Neutrophil (primary cell): ENCODE results near the gene ZNF18.
A peak's percentile ranks its signal among the peaks of the same experiment; 100 is the strongest.

ENCODE experiments used
- H3K27ac ChIP-seq: fragments of 200-600 bp; sonication (generic); 2 replicates; pipeline ENCODE4 v1.5.1; 2016; ENCODE audit warnings: mild to moderate bottlenecking, moderate library complexity
- H3K27me3 ChIP-seq: fragments of 200-600 bp; sonication (generic); 2 replicates; pipeline ENCODE4 v1.6.0; 2016; ENCODE audit warnings: mild to moderate bottlenecking
- H3K36me3 ChIP-seq: fragments of 200-600 bp; sonication (generic); 2 replicates; pipeline ENCODE4 v1.5.1; 2017
- H3K4me1 ChIP-seq, 2 experiments: fragments of 200-600 bp in 1 of 2; sonication (generic) in 1 of 2; 1 replicate in 1 of 2; 2 replicates in 1 of 2; pipeline versions ENCODE4 v1.5.1 to v1.6.1; 2013 to 2016; ENCODE audit warnings: low read depth in 1 of 2, low read length in 1 of 2, mild to moderate bottlenecking in 1 of 2, moderate library complexity in 1 of 2; ENCODE audit not compliant: control insufficient read depth in 1 of 2, insufficient read depth in 1 of 2
- H3K4me3 ChIP-seq, 2 experiments: fragments of 200-600 bp in 1 of 2; sonication (generic) in 1 of 2; 1 replicate in 1 of 2; 2 replicates in 1 of 2; pipeline ENCODE4 v1.5.1; 2013 to 2016; ENCODE audit warnings: low read depth in 1 of 2, low read length in 1 of 2, mild to moderate bottlenecking in 1 of 2, moderate library complexity in 1 of 2
- H3K9me3 ChIP-seq: fragments of 200-600 bp; sonication (generic); 2 replicates; pipeline ENCODE4 v1.5.1; 2016
- CTCF ChIP-seq: fragments of 200-600 bp; sonication (generic); IDR thresholded peaks from 2 replicates; pipeline ENCODE4 v1.5.1; 2016; ENCODE audit warnings: antibody characterized with exemption

Gene ZNF18

GRCh38 chr17:12022310-12022709, 25.0 kb upstream of the ZNF18 start:
- Histone ChIP-seq H3K4me1 (peaks cover 20 to 21% of the 10 kb centered on the region in 2 experiments), H3K27me3 (peaks cover 26% of the 10 kb centered on the region), H3K4me3 (peak overlapping the region; percentile 72 to 82), H3K27ac (no peak overlapping the region), H3K9me3 (no peaks in the 10 kb centered on the region), H3K36me3 (no peaks in the 10 kb centered on the region)
- TF ChIP-seq CTCF: no peak

GRCh38 chr17:12021623-12022140, 24.4 kb upstream of the ZNF18 start:
- no peaks in the 10 kb centered on the region for H3K9me3 ChIP-seq
- H3K4me1 ChIP-seq: peaks cover 20 to 21% of the 10 kb centered on the region in 2 experiments
- H3K4me3 ChIP-seq: peak overlapping the region; percentile 72 to 82
- no peak overlapping the region for H3K27ac ChIP-seq
- peaks cover 26% of the 10 kb centered on the region for H3K27me3 ChIP-seq
- H3K36me3 ChIP-seq: no peaks in the 10 kb centered on the region
- TF ChIP-seq CTCF: no peak

GRCh38 chr17:12020642-12021622, 23.7 kb upstream of the ZNF18 start, which contains the start of gene MAP2K4:
Gene MAP2K4, plus strand, starts transcription at chr17:12020877. Its CDS starts 10 bp downstream, at chr17:12020887.
- Histone ChIP-seq H3K36me3 (no peaks in the 10 kb centered on the region), H3K27ac (peak within 1 kb of the TSS; percentile 89), H3K4me3 (peak within 1 kb of the TSS; percentile 72 to 82), H3K27me3 (peaks cover 26% of the 10 kb centered on the region), H3K9me3 (no peaks in the 10 kb centered on the region), H3K4me1 (peaks cover 20 to 21% of the 10 kb centered on the region in 2 experiments)
- peak; percentile 44 for TF ChIP-seq CTCF

- H3K36me3 ChIP-seq: no peaks in the 10 kb centered on the region
- H3K27ac ChIP-seq: no peak overlapping the region
- peaks cover 17% of the 10 kb centered on the region for H3K27me3 ChIP-seq
- TF ChIP-seq CTCF: no peak
- no peaks in the 10 kb centered on the region for H3K9me3 ChIP-seq
- H3K4me1 ChIP-seq: no peaks in the 10 kb centered on the region
- no peak overlapping the region for H3K4me3 ChIP-seq
These were observed 10.2 kb upstream of the ZNF18 start for GRCh38 chr17:12007466-12007865.

- no peak for TF ChIP-seq CTCF
- Histone ChIP-seq H3K27ac (peak overlapping the region; percentile 95), H3K36me3 (no peaks in the 10 kb centered on the region), H3K27me3 (no peaks in the 10 kb centered on the region), H3K4me3 (peak overlapping the region; percentile 28 to 41), H3K9me3 (no peaks in the 10 kb centered on the region), H3K4me1 (peaks cover 43 to 49% of the 10 kb centered on the region in 2 experiments)
These were observed 2.4 kb upstream of the ZNF18 start for GRCh38 chr17:11999696-12000095.
